C4-2B (cell line): ENCODE data around the gene CSNK2A3.

Experiments used
- H3K27ac ChIP-seq: fragments of 450-650 bp; 2 replicates; pipeline ENCODE4 v1.5.1; 2017
- CTCF ChIP-seq: fragments of 450-650 bp; conservative IDR thresholded peaks from 2 replicates; pipeline ENCODE4 v1.5.1; 2017; ENCODE audit warnings: mild to moderate bottlenecking
- ZFX ChIP-seq: fragments of 450-650 bp; IDR thresholded peaks from 2 replicates; pipeline ENCODE4 v1.6.1; 2017

CSNK2A3 gene

DNA sequence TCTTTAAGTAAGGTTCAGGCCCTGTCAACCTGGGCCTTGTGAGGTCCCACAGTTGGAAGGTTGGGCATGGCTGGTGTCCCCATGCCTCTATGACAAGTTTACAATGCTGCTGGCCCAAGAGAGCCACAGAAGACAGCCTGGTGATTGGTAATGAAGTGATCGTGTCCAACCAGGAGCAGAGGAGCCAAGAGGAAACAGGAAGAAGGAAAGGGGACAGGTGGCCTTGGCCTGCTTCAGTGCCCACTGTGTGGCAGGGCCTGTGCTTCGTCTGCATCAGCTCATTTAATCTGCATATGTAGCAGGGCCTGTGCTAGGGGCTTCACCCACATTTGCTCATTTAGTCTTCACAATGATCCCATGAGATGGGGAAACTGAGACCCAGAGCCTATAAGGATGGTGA lies 42.1 kb upstream of the CSNK2A3 start:
- TF ChIP-seq ZFX (no peak), CTCF (no peak)
- no peak overlapping the region for H3K27ac ChIP-seq

- H3K27ac ChIP-seq = no peak overlapping the region
- TF ChIP-seq ZFX = no peak
- TF ChIP-seq CTCF = no peak
Measured at GRCh38 chr11:11394241-11394640, 41.2 kb upstream of the CSNK2A3 start.

- H3K27ac ChIP-seq = no peak overlapping the region
- TF ChIP-seq ZFX (no peak), CTCF (no peak)
Measured at GRCh38 chr11:11391796-11392463, 38.9 kb upstream of the CSNK2A3 start.

GRCh38 chr11:11391169-11391568 lies 38.1 kb upstream of the CSNK2A3 start:
- no peak for TF ChIP-seq ZFX
- no peak for TF ChIP-seq CTCF

GRCh38 chr11:11390068-11390771 lies 37.2 kb upstream of the CSNK2A3 start:
- H3K27ac ChIP-seq = no peak overlapping the region
- no peak for TF ChIP-seq ZFX
- no peak for TF ChIP-seq CTCF

More at GRCh38 chr11:11391169-11391568, 38.1 kb upstream of the CSNK2A3 start:
- no peak overlapping the region for H3K27ac ChIP-seq

DNA sequence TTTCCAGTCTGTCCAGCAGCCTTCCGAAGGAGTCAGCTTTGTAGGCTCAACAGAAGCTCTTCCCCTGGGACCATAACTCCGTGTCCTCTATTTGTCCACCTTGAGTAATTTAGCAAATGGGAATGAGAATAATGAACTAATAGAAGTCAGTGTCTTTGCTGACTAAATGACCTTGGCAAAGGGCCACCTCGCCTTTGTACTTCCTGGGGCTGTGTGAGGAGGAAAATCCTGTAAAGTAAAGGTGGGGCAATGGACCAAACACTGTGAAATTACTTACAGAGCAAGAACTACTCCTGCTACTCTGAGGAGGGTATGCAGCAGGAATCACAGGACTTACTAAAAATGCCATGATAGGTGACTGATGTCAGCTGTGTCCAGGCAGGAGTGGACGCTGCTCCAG lies 36.2 kb upstream of the CSNK2A3 start:
- no peak for TF ChIP-seq ZFX
- no peak for TF ChIP-seq CTCF
- H3K27ac ChIP-seq = peak overlapping the region; percentile 21; the same call in 1 of the 2 replicates

DNA sequence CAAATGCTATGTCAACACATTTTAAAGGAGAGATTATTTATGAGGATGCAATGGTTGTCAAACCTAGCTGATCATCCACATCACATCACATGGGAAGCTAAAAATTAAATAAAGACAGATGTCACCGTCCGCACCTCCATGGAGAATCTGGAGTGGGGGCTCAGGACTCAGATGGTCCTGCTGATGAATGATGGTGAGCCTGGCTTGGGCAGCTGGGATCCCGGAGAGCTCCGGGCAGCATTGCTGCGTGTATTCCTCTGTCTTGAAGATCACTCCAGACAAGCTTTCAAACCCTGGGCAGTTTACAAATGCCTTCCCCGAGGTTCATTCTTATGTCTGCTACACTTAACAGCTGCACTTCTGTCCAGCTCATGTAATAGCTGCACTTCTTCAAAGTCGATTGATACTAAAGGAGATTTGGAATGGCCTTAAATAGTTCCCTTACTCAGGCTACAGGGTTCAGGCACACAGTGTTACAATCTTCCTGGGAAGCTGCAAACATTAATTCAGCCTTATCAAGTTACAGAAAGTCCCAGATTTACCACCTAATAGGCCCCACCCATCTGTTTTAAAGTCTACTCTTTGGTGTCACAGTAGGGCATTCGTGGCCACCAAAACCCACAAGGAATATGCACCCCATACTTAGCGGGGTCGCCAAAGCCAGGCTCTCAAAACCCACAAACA lies 34.7 kb upstream of the CSNK2A3 start:
- H3K27ac ChIP-seq = no peak overlapping the region
- TF ChIP-seq ZFX (no peak), CTCF (no peak)
